ENCODE measurements around the gene TTC9. TPM values are rescaled to one million over a fixed set of nuclear protein-coding genes. Genes with fewer than 3 reads are reported as not detected.

Gene TTC9
- total RNA-seq, 1 experiment from 2014 or later: 4.7 TPM

GRCh38 chr14:70601162-70601561 lies 40.6 kb upstream of the TTC9 start:
- peak overlapping the region; percentile 46 for H3K4me3 ChIP-seq (ENCODE audit: low read depth, low read length, poor library complexity, severe bottlenecking)
- H3K36me3 ChIP-seq (ENCODE audit: insufficient read depth, low read length, poor library complexity, severe bottlenecking): peaks cover 5% of the 10 kb centered on the region
- intact Hi-C loops (cut with micrococcal nuclease; ENCODE audit: unreplicated experiment): no loop called here
- H3K27me3 ChIP-seq (replicated peaks; ENCODE audit: insufficient read depth, low read depth, low read length, poor library complexity): no peaks in the 10 kb centered on the region
- no peaks in the 10 kb centered on the region for H3K9me3 ChIP-seq (ENCODE audit: low read depth, low read length, poor library complexity, severe bottlenecking)
- ChIA-PET CTCF (interaction anchor here (0.8 kb wide), 1 partner anchor 217 kb away, joined by 3 read pairs; no protein-coding TSS in a partner anchor), POLR2A (ENCODE audit: low non-redundant PET) (interaction anchor here (0.6 kb wide), 1 partner anchor 16 kb away, joined by 4 read pairs; no protein-coding TSS in a partner anchor)
- H3K27ac ChIP-seq (ENCODE audit: low read depth, low read length, poor library complexity, severe bottlenecking): peak overlapping the region; percentile 82
- H3K4me1 ChIP-seq (ENCODE audit: insufficient read depth, low read length, poor library complexity, severe bottlenecking): peaks cover 18% of the 10 kb centered on the region
- BruUV-seq (replicated peaks): no TSS peak
- peak; percentile 87 for DNase-seq (ENCODE audit: low spot score)
- TF ChIP-seq EZH2 (IDR thresholded peaks at IDR 0.05; ENCODE audit: borderline replicate concordance, low read depth, low read length, poor library complexity, severe bottlenecking) (no peak), CTCF (conservative IDR thresholded peaks at IDR 0.05; ENCODE audit: low read depth, low read length) (no peak)

GRCh38 chr14:70602254-70602653 lies 39.5 kb upstream of the TTC9 start:
- Histone ChIP-seq H3K36me3 (ENCODE audit: insufficient read depth, low read length, poor library complexity, severe bottlenecking) (no peaks in the 10 kb centered on the region), H3K4me1 (ENCODE audit: insufficient read depth, low read length, poor library complexity, severe bottlenecking) (peaks cover 18% of the 10 kb centered on the region), H3K4me3 (ENCODE audit: low read depth, low read length, poor library complexity, severe bottlenecking) (no peak overlapping the region), H3K9me3 (ENCODE audit: low read depth, low read length, poor library complexity, severe bottlenecking) (no peaks in the 10 kb centered on the region), H3K27ac (ENCODE audit: low read depth, low read length, poor library complexity, severe bottlenecking) (no peak overlapping the region), H3K27me3 (replicated peaks; ENCODE audit: insufficient read depth, low read depth, low read length, poor library complexity) (no peaks in the 10 kb centered on the region)
- CTCF ChIA-PET: no interaction called here
- no peak for DNase-seq (ENCODE audit: low spot score)
- TF ChIP-seq EZH2 (IDR thresholded peaks at IDR 0.05; ENCODE audit: borderline replicate concordance, low read depth, low read length, poor library complexity, severe bottlenecking) (no peak), CTCF (conservative IDR thresholded peaks at IDR 0.05; ENCODE audit: low read depth, low read length) (no peak)
- no TSS peak for BruUV-seq (replicated peaks)
- intact Hi-C loops (cut with micrococcal nuclease; ENCODE audit: unreplicated experiment): no loop called here
- POLR2A ChIA-PET (ENCODE audit: low non-redundant PET): no interaction called here

- TF ChIP-seq EZH2 (IDR thresholded peaks at IDR 0.05; ENCODE audit: borderline replicate concordance, low read depth, low read length, poor library complexity, severe bottlenecking) (no peak), CTCF (conservative IDR thresholded peaks at IDR 0.05; ENCODE audit: low read depth, low read length) (no peak)
- no peaks in the 10 kb centered on the region for H3K36me3 ChIP-seq (ENCODE audit: insufficient read depth, low read length, poor library complexity, severe bottlenecking)
- no peak overlapping the region for H3K27ac ChIP-seq (ENCODE audit: low read depth, low read length, poor library complexity, severe bottlenecking)
- no TSS peak for BruUV-seq (replicated peaks)
- ChIA-PET POLR2A (ENCODE audit: low non-redundant PET) (no interaction called here), CTCF (no interaction called here)
- H3K9me3 ChIP-seq (ENCODE audit: low read depth, low read length, poor library complexity, severe bottlenecking): no peaks in the 10 kb centered on the region
- H3K4me1 ChIP-seq (ENCODE audit: insufficient read depth, low read length, poor library complexity, severe bottlenecking): no peaks in the 10 kb centered on the region
- DNase-seq (ENCODE audit: low spot score): no peak
- intact Hi-C loops (cut with micrococcal nuclease; ENCODE audit: unreplicated experiment): no loop called here
- no peaks in the 10 kb centered on the region for H3K27me3 ChIP-seq (replicated peaks; ENCODE audit: insufficient read depth, low read depth, low read length, poor library complexity)
- H3K4me3 ChIP-seq (ENCODE audit: low read depth, low read length, poor library complexity, severe bottlenecking): no peak overlapping the region
Measured at GRCh38 chr14:70611216-70611615, 30.5 kb upstream of the TTC9 start.

All from A673 (cell line).